Peyer's patch (tissue), 4 donors: ENCODE data around the gene PANK1. TPM values are rescaled to one million over a fixed set of nuclear protein-coding genes. Genes with fewer than 3 reads are reported as not detected.

Experiments used
- DNase-seq, 3 donors: peaks; one replicate each; pipeline ENCODE4 v3.0.0-alpha.2; 2017 to 2019
- H3K27ac ChIP-seq, 4 donors: fragments of 200-600 bp; sonication (generic); one replicate each; pipeline ENCODE4 v1.5.1; 2016 to 2019
- H3K27me3 ChIP-seq, 2 donors: fragments of 200-600 bp; sonication (generic); one replicate each; pipeline ENCODE4 v1.5.1; 2019
- H3K36me3 ChIP-seq, 3 donors: fragments of 200-600 bp; sonication (generic); one replicate each; pipeline ENCODE4 v1.5.1; 2016 to 2019
- H3K4me1 ChIP-seq, 4 donors: fragments of 200-600 bp; sonication (generic); one replicate each; pipeline ENCODE4 v1.5.1; 2016 to 2019
- H3K4me3 ChIP-seq, 4 donors: fragments of 200-600 bp; sonication (generic); 1 replicate in 3 of 4; 2 replicates in 1 of 4; pipeline ENCODE4 v1.5.1; 2016 to 2019; ENCODE audit warnings: mild to moderate bottlenecking in 1 of 4
- H3K9me3 ChIP-seq, 4 donors: fragments of 200-600 bp; sonication (generic); one replicate each; pipeline ENCODE4 v1.5.1; 2016 to 2019; ENCODE audit warnings: mild to moderate bottlenecking in 1 of 4
- CTCF ChIP-seq, 6 experiments: fragments of 450-650 bp in 4 of 6; fragments of 200-600 bp in 2 of 6; sonication (generic) in 1 of 6; IDR thresholded peaks; one replicate each; pipeline ENCODE4 v1.5.1; 2017 to 2019; ENCODE audit warnings: antibody characterized with exemption in 6 of 6, mild to moderate bottlenecking in 3 of 6, moderate library complexity in 1 of 6
- POLR2A ChIP-seq, 2 donors: fragments of 450-650 bp; IDR thresholded peaks; one replicate each; pipeline ENCODE4 v1.5.1; 2017; ENCODE audit warnings: antibody characterized with exemption in 2 of 2, mild to moderate bottlenecking in 2 of 2, moderate library complexity in 2 of 2
- total RNA-seq, 4 donors: library from RNA; depleted of rRNA; stranded (reverse); fragments of >200 nt; gene quantifications; one replicate each; pipeline ENCODE4 v1.1.0, GENCODE V29; 2016

Gene PANK1
- total RNA-seq, 4 donors from 2014 or later, result 22.3 to 45.9 (median 33.9) TPM

GRCh38 chr10:89555688-89556445, 89.2 kb downstream of the PANK1 start:
- TF ChIP-seq CTCF (IDR thresholded peaks at IDR 0.05), result no peak
- no peak for TF ChIP-seq POLR2A (IDR thresholded peaks at IDR 0.05)
- H3K4me3 ChIP-seq, result no peak overlapping the region
- H3K36me3 ChIP-seq, result no peaks in the 10 kb centered on the region
- no peaks in the 10 kb centered on the region for H3K9me3 ChIP-seq
- no peak for DNase-seq
- no peaks in the 10 kb centered on the region for H3K4me1 ChIP-seq
- H3K27me3 ChIP-seq, result no peaks in the 10 kb centered on the region
- H3K27ac ChIP-seq, result no peak overlapping the region

- no peak overlapping the region for H3K4me3 ChIP-seq
- H3K9me3 ChIP-seq, result no peaks in the 10 kb centered on the region
- no peaks in the 10 kb centered on the region for H3K4me1 ChIP-seq
- no peaks in the 10 kb centered on the region for H3K27me3 ChIP-seq
- no peak for DNase-seq
- no peak overlapping the region for H3K27ac ChIP-seq
- H3K36me3 ChIP-seq, result no peaks in the 10 kb centered on the region
- TF ChIP-seq POLR2A (IDR thresholded peaks at IDR 0.05) (no peak), CTCF (IDR thresholded peaks at IDR 0.05) (no peak)
Observed at GRCh38 chr10:89554433-89554832, 90.6 kb downstream of the PANK1 start.

GRCh38 chr10:89553064-89553734, 91.8 kb downstream of the PANK1 start:
- H3K9me3 ChIP-seq, result no peaks in the 10 kb centered on the region
- DNase-seq, result no peak
- TF ChIP-seq POLR2A (IDR thresholded peaks at IDR 0.05), result no peak
- no peak for TF ChIP-seq CTCF (IDR thresholded peaks at IDR 0.05)
- no peaks in the 10 kb centered on the region for H3K27me3 ChIP-seq
- H3K4me3 ChIP-seq, result no peak overlapping the region
- H3K4me1 ChIP-seq, result no peaks in the 10 kb centered on the region
- H3K27ac ChIP-seq, result no peak overlapping the region
- no peaks in the 10 kb centered on the region for H3K36me3 ChIP-seq

GRCh38 chr10:89552213-89552612, 92.8 kb downstream of the PANK1 start:
- Histone ChIP-seq H3K9me3 (no peaks in the 10 kb centered on the region), H3K4me1 (no peaks in the 10 kb centered on the region), H3K27ac (no peak overlapping the region), H3K36me3 (no peaks in the 10 kb centered on the region), H3K27me3 (no peaks in the 10 kb centered on the region), H3K4me3 (no peak overlapping the region)
- no peak for DNase-seq
- TF ChIP-seq POLR2A (IDR thresholded peaks at IDR 0.05) (no peak), CTCF (IDR thresholded peaks at IDR 0.05) (no peak)

- TF ChIP-seq POLR2A (IDR thresholded peaks at IDR 0.05) (no peak), CTCF (IDR thresholded peaks at IDR 0.05) (no peak)
- Histone ChIP-seq H3K9me3 (no peaks in the 10 kb centered on the region), H3K4me1 (no peaks in the 10 kb centered on the region), H3K27ac (no peak overlapping the region), H3K27me3 (no peaks in the 10 kb centered on the region), H3K4me3 (no peak overlapping the region), H3K36me3 (no peaks in the 10 kb centered on the region)
- DNase-seq, result no peak
Observed at GRCh38 chr10:89550509-89550908, 94.5 kb downstream of the PANK1 start.
